GM23338 (cell line): ENCODE measurements around the gene PERCC1.

ENCODE experiments used
- CTCF ChIP-seq, 2 experiments: fragments of 200-600 bp in 1 of 2; sonication (generic) in 1 of 2; conservative IDR thresholded peaks; 2 replicates each; pipeline versions ENCODE4 v1.5.1 to v1.6.1; 2016 to 2017; ENCODE audit warnings: antibody characterized with exemption in 2 of 2, low read depth in 2 of 2, mild to moderate bottlenecking in 2 of 2, moderate library complexity in 1 of 2
- EZH2 ChIP-seq: fragments of 200-600 bp; sonication (generic); IDR thresholded peaks from one replicate; pipeline ENCODE4 v1.8.0; 2017; ENCODE audit warnings: antibody characterized with exemption, mild to moderate bottlenecking, low read depth; ENCODE audit not compliant: unreplicated experiment
- POLR2AphosphoS5 ChIP-seq: IDR thresholded peaks from 2 replicates; pipeline ENCODE4 v1.6.1; 2016; ENCODE audit warnings: antibody characterized with exemption, low read depth
- REST ChIP-seq: IDR thresholded peaks from one replicate; pipeline ENCODE4 v1.6.1; 2018; ENCODE audit warnings: antibody characterized with exemption; ENCODE audit not compliant: unreplicated experiment
- STAT1 ChIP-seq: IDR thresholded peaks from one replicate; pipeline ENCODE4 v1.6.1; 2016; ENCODE audit warnings: antibody characterized with exemption; ENCODE audit not compliant: unreplicated experiment
- ZNF114 ChIP-seq: fragments of 250-450 bp; sonication (Bioruptor Pico); IDR thresholded peaks from 2 replicates; pipeline ENCODE4 v1.5.0; 2020; ENCODE audit warnings: mild to moderate bottlenecking, moderate library complexity

GRCh38 chr16:1447965-1448364 is 17.1 kb downstream of the PERCC1 start:
- TF ChIP-seq STAT1, result no peak
- TF ChIP-seq POLR2AphosphoS5, result no peak
- TF ChIP-seq CTCF (conservative IDR thresholded peaks at IDR 0.05; ENCODE audit: low read depth in 2 of 2), result no peak
- TF ChIP-seq REST, result no peak
- no peak for TF ChIP-seq EZH2
- no peak for TF ChIP-seq ZNF114
